HG02678 (cell line): ENCODE measurements around the gene SLC35D2.
"Not testable (repeated sequence)": the region's sequence is repeated elsewhere in the genome, so short reads cannot be mapped to it uniquely, and the experiment has no call there.

ENCODE experiments used
- ATAC-seq: cut with Tn5 transposase; IDR thresholded peaks from one replicate; pipeline ENCODE4 v1.9.1; 2021; ENCODE audit warnings: mild to moderate bottlenecking, moderate library complexity; ENCODE audit not compliant: unreplicated experiment

SLC35D2 gene

GRCh38 chr9:96362119-96362518, 21.4 kb downstream of the SLC35D2 start:
- not testable (repeated sequence) for ATAC-seq

GRCh38 chr9:96361668-96362067, 21.8 kb downstream of the SLC35D2 start:
- no peak for ATAC-seq

GRCh38 chr9:96360976-96361375, 22.5 kb downstream of the SLC35D2 start:
- no peak for ATAC-seq

GRCh38 chr9:96360523-96360922, 23.0 kb downstream of the SLC35D2 start:
- not testable (repeated sequence) for ATAC-seq

- ATAC-seq: no peak
Observed at GRCh38 chr9:96350866-96351265, 32.6 kb downstream of the SLC35D2 start.

- no peak for ATAC-seq
Observed at GRCh38 chr9:96348261-96348660, 35.2 kb downstream of the SLC35D2 start.

GRCh38 chr9:96345551-96345950, 38.0 kb downstream of the SLC35D2 start:
- no peak for ATAC-seq

- ATAC-seq: no peak
Observed at GRCh38 chr9:96344458-96345180, 38.9 kb downstream of the SLC35D2 start.

- no peak for ATAC-seq
Observed at GRCh38 chr9:96343515-96344360, 39.8 kb downstream of the SLC35D2 start.

- ATAC-seq: no peak
Observed at GRCh38 chr9:96342571-96343245, 40.8 kb downstream of the SLC35D2 start.

GRCh38 chr9:96340707-96341106, 42.8 kb downstream of the SLC35D2 start:
- no peak for ATAC-seq

GRCh38 chr9:96338299-96338698, 45.2 kb downstream of the SLC35D2 start:
- no peak for ATAC-seq

- ATAC-seq: no peak
Observed at GRCh38 chr9:96333958-96334357, 49.6 kb downstream of the SLC35D2 start.

- no peak for ATAC-seq
Observed at GRCh38 chr9:96331236-96331947, 52.1 kb downstream of the SLC35D2 start.

GRCh38 chr9:96327694-96328352, 55.7 kb downstream of the SLC35D2 start:
- ATAC-seq: no peak

GRCh38 chr9:96323169-96323568, 60.3 kb downstream of the SLC35D2 start:
- no peak for ATAC-seq

GRCh38 chr9:96322736-96323135, 60.8 kb downstream of the SLC35D2 start:
- ATAC-seq: not testable (repeated sequence)

- ATAC-seq: not testable (repeated sequence)
Observed at GRCh38 chr9:96322210-96322609, 61.3 kb downstream of the SLC35D2 start.

GRCh38 chr9:96321515-96321914, 62.0 kb downstream of the SLC35D2 start:
- ATAC-seq: no peak

- no peak for ATAC-seq
Observed at GRCh38 chr9:96320749-96321280, 62.7 kb downstream of the SLC35D2 start.
